ENCODE results near the gene PPAT. TPM values are rescaled to one million over a fixed set of nuclear protein-coding genes. Genes with fewer than 3 reads are reported as not detected.

The PPAT gene
- total RNA-seq, 4 donors from 2014 or later = 2.5 to 8.8 (median 4.1) TPM

- Histone ChIP-seq H3K4me1 (peaks cover 6 to 31% (median 6%) of the 10 kb centered on the region in 3 donors), H3K9me3 (no peaks in the 10 kb centered on the region), H3K36me3 (peaks cover 0 to 5% of the 10 kb centered on the region in 2 donors), H3K27ac (peak overlapping the region in 2 of 4 donors; percentile 95 to 96), H3K4me3 (peak overlapping the region; percentile 73 to 97), H3K27me3 (no peaks in the 10 kb centered on the region)
- ATAC-seq = no peak
- TF ChIP-seq CTCF (IDR thresholded peaks at IDR 0.05) (no peak), POLR2AphosphoS5 (IDR thresholded peaks at IDR 0.05) (no peak), EP300 (IDR thresholded peaks at IDR 0.05) (no peak), POLR2A (IDR thresholded peaks at IDR 0.05) (no peak)
- 88 to 90% methylated on average over 4 of the region's 4 CpGs for WGBS, 2 donors (ENCODE audit: low coverage in 1 of 2)
Observed at GRCh38 chr4:56386091-56386490, 49.3 kb downstream of the PPAT start.

- no peak overlapping the region for H3K27ac ChIP-seq
- TF ChIP-seq POLR2A (IDR thresholded peaks at IDR 0.05) = no peak
- no peak for TF ChIP-seq CTCF (IDR thresholded peaks at IDR 0.05)
- TF ChIP-seq EP300 (IDR thresholded peaks at IDR 0.05) = no peak
- TF ChIP-seq POLR2AphosphoS5 (IDR thresholded peaks at IDR 0.05) = no peak
- H3K4me3 ChIP-seq = no peak overlapping the region
- no peak for ATAC-seq
- no peaks in the 10 kb centered on the region for H3K4me1 ChIP-seq
- peaks cover 0 to 12% of the 10 kb centered on the region in 2 donors for H3K36me3 ChIP-seq
- H3K9me3 ChIP-seq = no peaks in the 10 kb centered on the region
- 71 to 82% methylated on average over 2 of the region's 2 CpGs for WGBS, 2 donors (ENCODE audit: low coverage in 1 of 2)
- H3K27me3 ChIP-seq = no peaks in the 10 kb centered on the region
Observed at GRCh38 chr4:56375458-56375857, 60.0 kb downstream of the PPAT start.

GRCh38 chr4:56374956-56375355 is 60.5 kb downstream of the PPAT start:
- TF ChIP-seq CTCF (IDR thresholded peaks at IDR 0.05) = no peak
- TF ChIP-seq POLR2A (IDR thresholded peaks at IDR 0.05) = no peak
- TF ChIP-seq POLR2AphosphoS5 (IDR thresholded peaks at IDR 0.05) = no peak
- TF ChIP-seq EP300 (IDR thresholded peaks at IDR 0.05) = no peak
- H3K4me1 ChIP-seq = no peaks in the 10 kb centered on the region
- no peaks in the 10 kb centered on the region for H3K27me3 ChIP-seq
- H3K36me3 ChIP-seq = peaks cover 0 to 15% of the 10 kb centered on the region in 2 donors
- 83 to 90% methylated on average over 1 of the region's 1 CpG for WGBS, 2 donors (ENCODE audit: low coverage in 1 of 2)
- no peak overlapping the region for H3K27ac ChIP-seq
- ATAC-seq = no peak
- no peaks in the 10 kb centered on the region for H3K9me3 ChIP-seq
- no peak overlapping the region for H3K4me3 ChIP-seq

GRCh38 chr4:56372774-56373173 is 62.6 kb downstream of the PPAT start:
- no peak for TF ChIP-seq POLR2A (IDR thresholded peaks at IDR 0.05)
- no peak for TF ChIP-seq POLR2AphosphoS5 (IDR thresholded peaks at IDR 0.05)
- no peak for TF ChIP-seq CTCF (IDR thresholded peaks at IDR 0.05)
- no peak for TF ChIP-seq EP300 (IDR thresholded peaks at IDR 0.05)
- no peak for ATAC-seq
- WGBS, 2 donors (ENCODE audit: low coverage in 1 of 2) = 0 to 40% methylated on average over 1 of the region's 1 CpG

GRCh38 chr4:56371426-56372220 is 63.8 kb downstream of the PPAT start:
- WGBS, 2 donors (ENCODE audit: low coverage in 1 of 2) = 47 to 70% methylated on average over 5 to 8 of the region's 8 CpGs
- Histone ChIP-seq H3K9me3 (no peaks in the 10 kb centered on the region), H3K27ac (no peak overlapping the region), H3K4me1 (no peaks in the 10 kb centered on the region), H3K4me3 (no peak overlapping the region), H3K36me3 (peaks cover 0 to 25% of the 10 kb centered on the region in 2 donors), H3K27me3 (no peaks in the 10 kb centered on the region)
- no peak for ATAC-seq
- TF ChIP-seq CTCF (IDR thresholded peaks at IDR 0.05) = no peak
- TF ChIP-seq POLR2AphosphoS5 (IDR thresholded peaks at IDR 0.05) = no peak
- TF ChIP-seq POLR2A (IDR thresholded peaks at IDR 0.05) = no peak
- TF ChIP-seq EP300 (IDR thresholded peaks at IDR 0.05) = no peak

More at GRCh38 chr4:56372774-56373173, 62.6 kb downstream of the PPAT start:
- Histone ChIP-seq H3K27ac (no peak overlapping the region), H3K4me1 (no peaks in the 10 kb centered on the region), H3K27me3 (no peaks in the 10 kb centered on the region), H3K9me3 (no peaks in the 10 kb centered on the region), H3K36me3 (peaks cover 0 to 25% of the 10 kb centered on the region in 2 donors), H3K4me3 (no peak overlapping the region)

Measured in gastroesophageal sphincter (tissue), 4 donors.